ENCODE data around the gene MANSC4. TPM values are rescaled to one million over a fixed set of nuclear protein-coding genes. Genes with fewer than 3 reads are reported as not detected.

Gene MANSC4
- polyA plus RNA-seq, 1 donor from 2014 or later, result 0.43 TPM

- Histone ChIP-seq H3K27me3 (ENCODE audit: insufficient read depth, low read depth, low read length) (no peaks in the 10 kb centered on the region), H2AFZ (ENCODE audit: low read depth, low read length) (no peak overlapping the region), H3K9me2 (ENCODE audit: insufficient read depth, low read length) (no peaks in the 10 kb centered on the region), H3K9ac (ENCODE audit: low read length) (no peak overlapping the region), H4K20me1 (ENCODE audit: insufficient read depth) (no peaks in the 10 kb centered on the region), H3K79me2 (replicated peaks; ENCODE audit: insufficient read depth, low read length) (no peaks in the 10 kb centered on the region), H3K9me3 (ENCODE audit: low read length) (no peaks in the 10 kb centered on the region), H3K27ac (ENCODE audit: low read length) (no peak overlapping the region), H3F3A (ENCODE audit: insufficient read depth, low read length, poor library complexity, severe bottlenecking) (no peaks in the 10 kb centered on the region), H3K36me3 (ENCODE audit: insufficient read depth, low read length) (no peaks in the 10 kb centered on the region), H3K4me3 (ENCODE audit: low read length) (no peak overlapping the region), H3K4me2 (ENCODE audit: low read length) (no peak overlapping the region)
- TF ChIP-seq POLR2AphosphoS5 (IDR thresholded peaks at IDR 0.05) (no peak), EZH2 (IDR thresholded peaks at IDR 0.05; ENCODE audit: borderline replicate concordance, insufficient read depth, low read length, poor library complexity, severe bottlenecking) (no peak), RAD21 (conservative IDR thresholded peaks at IDR 0.05) (no peak), SMC3 (conservative IDR thresholded peaks at IDR 0.05; ENCODE audit: poor library complexity) (no peak), MXI1 (conservative IDR thresholded peaks at IDR 0.05; ENCODE audit: poor library complexity, severe bottlenecking) (no peak), EP300 (conservative IDR thresholded peaks at IDR 0.05; ENCODE audit: poor library complexity, severe bottlenecking) (no peak), TAF1 (IDR thresholded peaks at IDR 0.05; ENCODE audit: low read depth) (no peak)
- TF ChIP-seq, protein P1, sequence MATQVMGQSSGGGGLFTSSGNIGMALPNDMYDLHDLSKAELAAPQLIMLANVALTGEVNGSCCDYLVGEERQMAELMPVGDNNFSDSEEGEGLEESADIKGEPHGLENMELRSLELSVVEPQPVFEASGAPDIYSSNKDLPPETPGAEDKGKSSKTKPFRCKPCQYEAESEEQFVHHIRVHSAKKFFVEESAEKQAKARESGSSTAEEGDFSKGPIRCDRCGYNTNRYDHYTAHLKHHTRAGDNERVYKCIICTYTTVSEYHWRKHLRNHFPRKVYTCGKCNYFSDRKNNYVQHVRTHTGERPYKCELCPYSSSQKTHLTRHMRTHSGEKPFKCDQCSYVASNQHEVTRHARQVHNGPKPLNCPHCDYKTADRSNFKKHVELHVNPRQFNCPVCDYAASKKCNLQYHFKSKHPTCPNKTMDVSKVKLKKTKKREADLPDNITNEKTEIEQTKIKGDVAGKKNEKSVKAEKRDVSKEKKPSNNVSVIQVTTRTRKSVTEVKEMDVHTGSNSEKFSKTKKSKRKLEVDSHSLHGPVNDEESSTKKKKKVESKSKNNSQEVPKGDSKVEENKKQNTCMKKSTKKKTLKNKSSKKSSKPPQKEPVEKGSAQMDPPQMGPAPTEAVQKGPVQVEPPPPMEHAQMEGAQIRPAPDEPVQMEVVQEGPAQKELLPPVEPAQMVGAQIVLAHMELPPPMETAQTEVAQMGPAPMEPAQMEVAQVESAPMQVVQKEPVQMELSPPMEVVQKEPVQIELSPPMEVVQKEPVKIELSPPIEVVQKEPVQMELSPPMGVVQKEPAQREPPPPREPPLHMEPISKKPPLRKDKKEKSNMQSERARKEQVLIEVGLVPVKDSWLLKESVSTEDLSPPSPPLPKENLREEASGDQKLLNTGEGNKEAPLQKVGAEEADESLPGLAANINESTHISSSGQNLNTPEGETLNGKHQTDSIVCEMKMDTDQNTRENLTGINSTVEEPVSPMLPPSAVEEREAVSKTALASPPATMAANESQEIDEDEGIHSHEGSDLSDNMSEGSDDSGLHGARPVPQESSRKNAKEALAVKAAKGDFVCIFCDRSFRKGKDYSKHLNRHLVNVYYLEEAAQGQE (IDR thresholded peaks at IDR 0.05; ENCODE audit: borderline replicate concordance), result no peak
- TF ChIP-seq, protein P2, sequence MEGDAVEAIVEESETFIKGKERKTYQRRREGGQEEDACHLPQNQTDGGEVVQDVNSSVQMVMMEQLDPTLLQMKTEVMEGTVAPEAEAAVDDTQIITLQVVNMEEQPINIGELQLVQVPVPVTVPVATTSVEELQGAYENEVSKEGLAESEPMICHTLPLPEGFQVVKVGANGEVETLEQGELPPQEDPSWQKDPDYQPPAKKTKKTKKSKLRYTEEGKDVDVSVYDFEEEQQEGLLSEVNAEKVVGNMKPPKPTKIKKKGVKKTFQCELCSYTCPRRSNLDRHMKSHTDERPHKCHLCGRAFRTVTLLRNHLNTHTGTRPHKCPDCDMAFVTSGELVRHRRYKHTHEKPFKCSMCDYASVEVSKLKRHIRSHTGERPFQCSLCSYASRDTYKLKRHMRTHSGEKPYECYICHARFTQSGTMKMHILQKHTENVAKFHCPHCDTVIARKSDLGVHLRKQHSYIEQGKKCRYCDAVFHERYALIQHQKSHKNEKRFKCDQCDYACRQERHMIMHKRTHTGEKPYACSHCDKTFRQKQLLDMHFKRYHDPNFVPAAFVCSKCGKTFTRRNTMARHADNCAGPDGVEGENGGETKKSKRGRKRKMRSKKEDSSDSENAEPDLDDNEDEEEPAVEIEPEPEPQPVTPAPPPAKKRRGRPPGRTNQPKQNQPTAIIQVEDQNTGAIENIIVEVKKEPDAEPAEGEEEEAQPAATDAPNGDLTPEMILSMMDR (IDR thresholded peaks at IDR 0.05; ENCODE audit: poor library complexity, severe bottlenecking), result no peak
Measured at GRCh38 chr12:27751386-27752047, 28.5 kb downstream of the MANSC4 start.

DNA sequence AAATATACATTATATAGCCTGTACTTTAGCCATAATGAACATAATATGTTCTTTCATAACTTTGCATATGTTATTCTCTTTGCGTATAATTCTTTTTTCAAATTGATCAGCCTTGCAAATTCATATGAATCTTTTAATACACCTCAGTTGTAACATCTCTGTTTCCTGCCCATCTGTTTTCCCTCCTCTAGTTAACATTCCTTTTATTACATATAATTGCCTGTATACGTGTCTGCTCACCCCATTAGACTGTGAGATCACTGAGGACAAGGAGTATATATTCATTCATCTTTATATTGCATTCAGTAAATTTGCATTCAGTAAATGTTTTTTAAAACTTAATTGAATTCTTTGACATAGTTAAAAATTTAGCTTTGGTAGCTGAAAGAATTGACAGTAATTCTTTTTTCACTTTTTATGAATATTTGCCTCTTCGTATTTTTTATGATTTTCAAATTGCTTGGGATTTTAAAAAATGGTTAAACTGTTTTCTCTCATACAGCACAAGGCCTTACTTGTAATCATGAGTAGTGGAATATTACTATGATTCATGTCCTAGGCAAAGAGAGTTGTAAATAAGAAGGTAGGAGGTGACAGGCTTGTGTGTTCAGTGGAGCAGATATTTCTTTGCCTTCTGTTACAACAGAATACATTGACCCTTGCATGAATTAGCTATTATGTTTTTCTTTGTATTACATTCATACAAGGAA is 32.8 kb downstream of the MANSC4 start:
- no peaks in the 10 kb centered on the region for H3K9me3 ChIP-seq (ENCODE audit: low read length)
- no peak overlapping the region for H3K4me3 ChIP-seq (ENCODE audit: low read length)
- H3K79me2 ChIP-seq (replicated peaks; ENCODE audit: insufficient read depth, low read length), result no peaks in the 10 kb centered on the region
- no peak overlapping the region for H2AFZ ChIP-seq (ENCODE audit: low read depth, low read length)
- no peaks in the 10 kb centered on the region for H3F3A ChIP-seq (ENCODE audit: insufficient read depth, low read length, poor library complexity, severe bottlenecking)
- no peaks in the 10 kb centered on the region for H4K20me1 ChIP-seq (ENCODE audit: insufficient read depth)
- no peaks in the 10 kb centered on the region for H3K36me3 ChIP-seq (ENCODE audit: insufficient read depth, low read length)
- H3K4me2 ChIP-seq (ENCODE audit: low read length), result no peak overlapping the region
- no peaks in the 10 kb centered on the region for H3K9me2 ChIP-seq (ENCODE audit: insufficient read depth, low read length)
- no peak overlapping the region for H3K9ac ChIP-seq (ENCODE audit: low read length)
- H3K27ac ChIP-seq (ENCODE audit: low read length), result no peak overlapping the region
- no peaks in the 10 kb centered on the region for H3K27me3 ChIP-seq (ENCODE audit: insufficient read depth, low read depth, low read length)
- TF ChIP-seq, protein P1 (IDR thresholded peaks at IDR 0.05; ENCODE audit: borderline replicate concordance), result no peak
- TF ChIP-seq EP300 (conservative IDR thresholded peaks at IDR 0.05; ENCODE audit: poor library complexity, severe bottlenecking) (no peak), EZH2 (IDR thresholded peaks at IDR 0.05; ENCODE audit: borderline replicate concordance, insufficient read depth, low read length, poor library complexity, severe bottlenecking) (no peak), RAD21 (conservative IDR thresholded peaks at IDR 0.05) (no peak), POLR2AphosphoS5 (IDR thresholded peaks at IDR 0.05) (no peak), MXI1 (conservative IDR thresholded peaks at IDR 0.05; ENCODE audit: poor library complexity, severe bottlenecking) (no peak), SMC3 (conservative IDR thresholded peaks at IDR 0.05; ENCODE audit: poor library complexity) (no peak), TAF1 (IDR thresholded peaks at IDR 0.05; ENCODE audit: low read depth) (no peak)
- TF ChIP-seq, protein P2 (IDR thresholded peaks at IDR 0.05; ENCODE audit: poor library complexity, severe bottlenecking), result no peak

All from neural cell (in vitro differentiated cells).